GM20000 (cell line): Measurements from ENCODE around the gene UTS2B.
A peak's percentile ranks its signal among the peaks of the same experiment; 100 is the strongest.

ENCODE experiments used
- DNase-seq: peaks from one replicate; pipeline ENCODE4 v3.0.0; 2012; ENCODE audit warnings: low spot score
- CTCF ChIP-seq: IDR thresholded peaks from 2 replicates; pipeline ENCODE4 v1.5.1; 2012; ENCODE audit warnings: mild to moderate bottlenecking, control low read depth; ENCODE audit errors: extremely low read depth, missing control alignments

Gene UTS2B

DNA sequence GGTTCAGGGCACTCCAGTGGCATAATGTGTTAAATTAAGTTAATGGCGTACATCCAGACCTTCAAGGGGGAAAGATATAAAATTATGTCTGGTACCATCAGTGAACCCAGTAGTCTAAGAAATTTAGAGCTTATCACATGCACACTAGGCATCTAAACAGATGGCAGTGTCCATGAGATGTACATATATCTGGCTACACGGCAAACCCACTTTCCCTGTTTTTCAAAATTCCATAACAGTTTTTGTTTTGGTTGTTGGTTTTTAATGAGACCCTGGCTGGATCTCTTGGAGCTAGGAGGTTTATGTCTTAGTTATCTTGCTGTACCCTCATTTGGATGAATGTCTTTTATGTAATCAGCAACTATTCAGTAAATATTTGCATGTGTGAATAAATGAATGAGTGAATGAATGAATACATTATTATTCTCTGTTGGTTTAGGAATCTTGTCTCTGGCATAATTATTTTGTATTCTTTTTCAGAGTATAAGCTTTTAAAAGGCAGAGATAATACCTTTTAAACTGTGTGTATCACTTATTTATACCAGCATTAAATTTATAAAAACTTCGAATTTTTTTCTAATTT, 3.1 kb upstream of the UTS2B start:
- DNase-seq, result no peak
- no peak for TF ChIP-seq CTCF

- no peak for TF ChIP-seq CTCF
These were observed 1.1 kb upstream of the UTS2B start for GRCh38 chr3:191331388-191331787.

GRCh38 chr3:191330530-191331048, 263 bp upstream of the UTS2B start:
- no peak for TF ChIP-seq CTCF
- no peak for DNase-seq

More at GRCh38 chr3:191331388-191331787, 1.1 kb upstream of the UTS2B start:
- no peak for DNase-seq

DNA sequence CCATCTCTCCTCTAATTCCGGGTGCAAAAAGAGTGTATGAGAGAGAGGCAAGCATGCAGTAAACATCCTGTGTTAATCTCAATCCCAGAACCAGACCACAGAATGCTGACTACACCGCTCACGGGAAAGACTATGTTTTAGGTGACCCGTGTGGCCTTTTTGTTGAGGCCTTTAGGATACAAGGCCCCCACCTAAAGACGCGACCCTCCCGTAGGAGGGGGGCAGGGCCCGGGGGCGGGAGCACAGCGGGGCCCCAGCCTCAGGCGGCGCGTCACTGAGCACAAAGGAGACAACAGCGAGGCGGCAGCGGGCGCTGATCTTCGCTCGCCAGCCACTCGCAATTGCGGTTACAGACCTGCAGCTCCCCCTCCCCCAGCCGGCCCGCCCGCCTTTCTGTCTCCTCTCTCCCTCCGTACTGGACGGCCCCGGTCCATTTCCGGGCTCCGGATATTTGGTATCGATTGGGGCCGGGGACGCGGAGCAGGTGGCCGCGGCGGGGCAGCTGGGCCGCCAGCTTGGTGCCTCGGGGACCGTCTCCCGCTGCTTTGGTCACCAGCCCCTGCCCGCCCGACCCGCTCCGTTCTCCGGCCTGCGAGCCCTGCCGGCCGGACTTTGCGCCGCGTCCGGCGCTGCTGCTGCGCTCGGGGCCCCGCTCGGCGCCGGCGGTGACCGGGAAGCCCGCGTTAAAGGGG, 1.2 kb downstream of the UTS2B start, which contains the start of gene CCDC50:
TSS of gene CCDC50 (plus strand) at position 433 of the 692 bp plus-strand sequence. CDS start 281 bp downstream, outside the sequence.
- TF ChIP-seq CTCF, result no peak
- DNase-seq, result peak; percentile 90

GRCh38 chr3:191328383-191328961, 1.9 kb downstream of the UTS2B start:
- DNase-seq, result no peak
- no peak for TF ChIP-seq CTCF

DNA sequence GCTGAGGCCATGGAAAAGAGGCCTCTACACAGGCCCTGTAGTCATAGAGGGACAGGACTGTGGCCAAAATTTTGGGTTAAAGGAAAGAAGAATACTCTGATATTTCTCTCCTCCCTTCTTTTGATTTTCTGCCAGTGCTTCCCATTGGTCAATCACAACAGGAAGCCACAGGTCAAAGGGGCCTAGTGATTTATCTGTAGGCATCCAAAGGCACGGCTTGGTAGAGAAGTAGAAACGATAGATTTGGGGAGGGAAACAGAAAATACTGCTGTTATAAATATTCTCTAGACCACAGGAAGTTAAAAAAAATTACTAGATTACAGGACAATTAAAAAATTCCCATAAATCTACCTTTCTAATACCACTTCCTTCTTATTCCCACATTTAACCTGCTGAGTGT, 2.8 kb downstream of the UTS2B start:
- no peak for DNase-seq
- TF ChIP-seq CTCF, result no peak

GRCh38 chr3:191324936-191325335, 5.4 kb downstream of the UTS2B start:
- no peak for TF ChIP-seq CTCF
- no peak for DNase-seq
